ENCODE results near the gene CSDE1. TPM values are rescaled to one million over a fixed set of nuclear protein-coding genes. Genes with fewer than 3 reads are reported as not detected.

The CSDE1 gene
- total RNA-seq, 1 experiment from 2014 or later, result 322 TPM

Other genes starting within 250 kb of the CSDE1 start
- 20.6 and 25.0 TPM in 2 replicates for gene TRIM33, start 246.8 kb downstream of the CSDE1 start, total RNA-seq (2014; rRNA removed; shearing (Covaris generic))
- gene BCAS2, start 176.4 kb downstream of the CSDE1 start, total RNA-seq (2014; rRNA removed; shearing (Covaris generic)), result 95.7 and 99.6 TPM in 2 replicates
- gene DENND2C, start 87.9 kb downstream of the CSDE1 start, total RNA-seq (2014; rRNA removed; shearing (Covaris generic)), result 0.39 and 0.84 TPM in 2 replicates
- not detected in 2 replicates for gene AMPD1, start 62.4 kb downstream of the CSDE1 start, total RNA-seq (2014; rRNA removed; shearing (Covaris generic))
- gene NRAS, start 41.2 kb downstream of the CSDE1 start, total RNA-seq (2014; rRNA removed; shearing (Covaris generic)), result 81.8 and 99.7 TPM in 2 replicates
- 58.3 and 96.4 TPM in 2 replicates for gene SIKE1, start 22.7 kb upstream of the CSDE1 start, total RNA-seq (2014; rRNA removed; shearing (Covaris generic))
- not detected in 2 replicates for gene SYCP1, start 96.9 kb upstream of the CSDE1 start, total RNA-seq (2014; rRNA removed; shearing (Covaris generic))